Measurements from ENCODE around the gene OLFM4.

DNA sequence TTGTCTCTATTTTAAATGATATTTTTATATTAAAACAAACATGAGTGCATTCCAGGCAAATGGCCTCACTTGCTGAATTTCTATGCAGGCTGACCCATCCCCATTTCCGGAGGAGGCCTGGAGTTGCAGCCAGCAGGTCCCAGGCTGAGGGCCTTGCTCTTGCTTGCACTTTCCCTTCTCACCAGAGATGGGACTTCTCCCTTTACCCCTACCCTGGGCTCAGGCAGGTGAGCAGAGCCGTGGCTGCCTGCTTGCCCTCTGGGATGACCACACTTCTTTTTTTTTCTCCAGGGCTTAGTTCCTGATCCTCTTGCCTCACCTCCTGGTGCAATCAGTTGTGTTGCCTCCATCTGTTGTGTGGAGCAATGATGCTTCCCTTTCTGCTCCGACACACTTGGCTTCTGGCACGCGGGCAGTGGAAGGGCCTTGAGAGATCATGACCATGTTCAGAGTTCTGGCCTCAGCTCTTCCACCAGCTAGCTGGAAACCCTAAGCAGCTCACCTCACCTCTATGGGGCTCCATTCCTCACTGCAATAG is 11.1 kb upstream of the OLFM4 start:
- no peak for TF ChIP-seq REST (IDR thresholded peaks at IDR 0.05; ENCODE audit: insufficient read depth in 1 of 2, low read depth in 2 of 2, low read length in 2 of 2)
- no peak for TF ChIP-seq SIN3A (IDR thresholded peaks at IDR 0.05; ENCODE audit: borderline replicate concordance, insufficient read depth, low read length)
- TF ChIP-seq POLR2AphosphoS5 (IDR thresholded peaks at IDR 0.05; ENCODE audit: low read depth, low read length) = no peak

Measured in PFSK-1 (cell line).